Neural crest cell (in vitro differentiated cells): ENCODE measurements around the gene DDB1. TPM values are rescaled to one million over a fixed set of nuclear protein-coding genes. Genes with fewer than 3 reads are reported as not detected.
A peak's percentile ranks its signal among the peaks of the same experiment; 100 is the strongest.

Experiments
- DNase-seq: peaks from one replicate; pipeline ENCODE4 v3.0.0; 2021; ENCODE audit warnings: low read depth, mixed read lengths, low spot score
- H3K27ac Mint-ChIP-seq: one replicate; pipeline ENCODE4 v1.8.0; 2021; ENCODE audit warnings: mild to moderate bottlenecking, mixed read lengths; ENCODE audit not compliant: unreplicated experiment
- H3K27me3 Mint-ChIP-seq: 2 replicates; pipeline ENCODE4 v1.8.0; 2021; ENCODE audit warnings: low read depth, mild to moderate bottlenecking, mixed read lengths
- H3K36me3 Mint-ChIP-seq: 2 replicates; pipeline ENCODE4 v1.8.0; 2021; ENCODE audit warnings: low read depth, mild to moderate bottlenecking, mixed read lengths
- H3K4me1 Mint-ChIP-seq: 2 replicates; pipeline ENCODE4 v1.8.0; 2021; ENCODE audit warnings: mixed read lengths
- H3K4me3 Mint-ChIP-seq: one replicate; pipeline ENCODE4 v1.8.0; 2021; ENCODE audit warnings: mild to moderate bottlenecking, mixed read lengths
- H3K9me3 Mint-ChIP-seq: 2 replicates; pipeline ENCODE4 v1.8.0; 2021; ENCODE audit warnings: mixed read lengths
- total RNA-seq: library from RNA; stranded (reverse); gene quantifications from 2 replicates; pipeline ENCODE4 v1.2.1, GENCODE V29; 2021
- TF ChIP-seq, protein P1 (sequence below): fragments of 200-600 bp; sonication (generic); conservative IDR thresholded peaks from 2 replicates; pipeline ENCODE4 v1.5.0; 2021; ENCODE audit warnings: antibody characterized with exemption, mild to moderate bottlenecking

Gene DDB1
- total RNA-seq, 1 donor from 2014 or later: 315 TPM

DNA sequence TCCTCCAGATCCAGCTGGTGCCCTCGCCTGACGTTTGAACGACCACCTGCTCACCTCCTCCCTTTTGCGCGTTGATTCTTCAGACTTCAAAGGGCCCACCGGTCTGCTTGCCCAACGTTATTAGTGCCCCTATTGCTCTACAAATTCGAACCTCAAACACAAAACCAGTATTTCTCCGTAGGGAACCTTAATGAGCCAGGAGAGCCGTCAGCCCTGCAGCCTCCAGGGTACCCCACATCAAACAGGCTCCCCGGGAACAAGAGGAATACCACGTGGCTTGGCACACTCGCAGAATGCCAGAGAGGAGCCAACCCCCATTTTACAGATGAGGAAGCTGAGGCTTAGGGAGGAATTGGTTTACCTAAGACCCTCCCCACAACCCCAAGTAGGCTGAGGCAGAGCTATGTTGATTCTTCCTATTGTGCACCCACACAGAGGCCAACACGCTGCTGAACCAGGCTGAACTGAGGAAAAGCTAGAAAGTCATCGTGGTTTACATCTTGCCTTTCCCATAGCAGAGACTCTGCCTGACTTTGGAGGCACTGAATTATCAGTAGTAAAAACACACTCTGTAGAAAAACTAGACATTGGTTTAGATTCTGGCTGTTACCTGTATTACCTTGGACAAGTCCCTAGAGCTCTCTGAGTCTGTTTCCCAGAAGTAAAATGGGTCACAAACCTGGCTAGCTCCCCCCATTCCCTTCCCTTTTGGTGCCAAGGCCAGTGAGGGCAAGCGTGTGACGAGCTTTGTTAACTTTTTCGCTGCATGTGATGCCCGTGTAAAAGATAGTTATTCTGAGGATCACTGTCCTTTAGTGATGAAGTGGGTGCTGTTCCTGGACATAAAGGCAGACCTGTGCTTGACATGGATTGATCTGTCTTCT is 887 bp upstream of the DDB1 start:
- Mint-ChIP-seq H3K4me1 (peaks cover 45% of the 10 kb centered on the region), H3K36me3 (peaks cover 5% of the 10 kb centered on the region)
- TF ChIP-seq, protein P1, sequence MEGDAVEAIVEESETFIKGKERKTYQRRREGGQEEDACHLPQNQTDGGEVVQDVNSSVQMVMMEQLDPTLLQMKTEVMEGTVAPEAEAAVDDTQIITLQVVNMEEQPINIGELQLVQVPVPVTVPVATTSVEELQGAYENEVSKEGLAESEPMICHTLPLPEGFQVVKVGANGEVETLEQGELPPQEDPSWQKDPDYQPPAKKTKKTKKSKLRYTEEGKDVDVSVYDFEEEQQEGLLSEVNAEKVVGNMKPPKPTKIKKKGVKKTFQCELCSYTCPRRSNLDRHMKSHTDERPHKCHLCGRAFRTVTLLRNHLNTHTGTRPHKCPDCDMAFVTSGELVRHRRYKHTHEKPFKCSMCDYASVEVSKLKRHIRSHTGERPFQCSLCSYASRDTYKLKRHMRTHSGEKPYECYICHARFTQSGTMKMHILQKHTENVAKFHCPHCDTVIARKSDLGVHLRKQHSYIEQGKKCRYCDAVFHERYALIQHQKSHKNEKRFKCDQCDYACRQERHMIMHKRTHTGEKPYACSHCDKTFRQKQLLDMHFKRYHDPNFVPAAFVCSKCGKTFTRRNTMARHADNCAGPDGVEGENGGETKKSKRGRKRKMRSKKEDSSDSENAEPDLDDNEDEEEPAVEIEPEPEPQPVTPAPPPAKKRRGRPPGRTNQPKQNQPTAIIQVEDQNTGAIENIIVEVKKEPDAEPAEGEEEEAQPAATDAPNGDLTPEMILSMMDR: no peak

DNA sequence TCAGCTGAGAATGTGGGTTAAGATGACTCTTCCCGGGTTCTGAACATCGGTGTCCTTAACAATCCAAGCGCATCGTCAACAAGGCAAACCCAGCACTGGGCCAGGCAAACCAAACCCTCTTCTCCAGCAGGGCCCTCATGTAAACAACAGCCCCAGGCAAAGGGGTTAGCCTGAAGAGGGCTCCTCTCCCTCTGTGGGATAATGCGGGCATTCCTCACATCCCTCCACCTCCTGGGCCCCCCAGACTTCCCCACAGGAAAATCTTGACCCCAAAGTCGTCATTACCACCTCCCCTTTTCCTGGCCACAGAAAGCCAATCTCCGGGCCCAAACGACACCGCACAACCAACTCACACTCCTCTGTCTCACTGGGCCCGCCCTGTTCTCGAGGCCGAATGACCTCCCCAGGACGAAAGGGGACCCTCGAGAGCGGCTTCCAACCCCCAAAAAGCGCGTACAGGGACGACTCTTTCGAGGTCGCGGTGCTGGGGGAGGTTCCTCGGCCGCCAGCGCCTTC is 566 bp downstream of the DDB1 start:
- Mint-ChIP-seq H3K27me3 (no peaks in the 10 kb centered on the region), H3K4me3 (peak overlapping the region; percentile 95), H3K4me1 (peaks cover 45% of the 10 kb centered on the region), H3K36me3 (peaks cover 8% of the 10 kb centered on the region), H3K9me3 (no peaks in the 10 kb centered on the region), H3K27ac (peak overlapping the region; percentile 53)
- TF ChIP-seq, protein P1: no peak
- DNase-seq: no peak

More for the DNA sequence above, 887 bp upstream of the DDB1 start:
- H3K27me3 Mint-ChIP-seq: no peaks in the 10 kb centered on the region
- DNase-seq: no peak
- H3K27ac Mint-ChIP-seq: peak overlapping the region; percentile 97
- H3K4me3 Mint-ChIP-seq: peak overlapping the region; percentile 95
- H3K9me3 Mint-ChIP-seq: no peaks in the 10 kb centered on the region

DNA sequence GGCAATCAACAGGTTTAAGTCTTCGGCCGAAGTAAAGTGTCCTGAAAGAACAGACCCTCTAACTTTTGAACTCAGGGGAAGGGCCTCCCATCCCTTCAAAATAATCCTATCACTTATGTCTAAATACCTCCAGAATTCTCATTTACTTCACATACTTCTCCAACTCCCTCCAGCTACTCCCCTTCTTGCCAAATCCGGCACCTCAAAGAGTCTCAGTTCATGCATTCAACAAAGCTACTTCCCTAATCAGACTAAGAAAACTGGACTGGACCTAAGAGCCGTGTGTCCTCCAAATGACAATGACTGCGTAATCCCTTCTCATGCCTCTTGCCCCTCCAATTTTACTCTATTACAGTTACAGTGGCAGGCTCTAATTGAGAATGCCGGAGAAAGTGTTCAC is 1.3 kb downstream of the DDB1 start:
- H3K27me3 Mint-ChIP-seq: no peaks in the 10 kb centered on the region
- no peak for DNase-seq
- TF ChIP-seq, protein P1: no peak
- H3K27ac Mint-ChIP-seq: peak overlapping the region; percentile 53
- H3K36me3 Mint-ChIP-seq: peaks cover 8% of the 10 kb centered on the region
- peaks cover 38% of the 10 kb centered on the region for H3K4me1 Mint-ChIP-seq
- H3K4me3 Mint-ChIP-seq: peak overlapping the region; percentile 95
- no peaks in the 10 kb centered on the region for H3K9me3 Mint-ChIP-seq

DNA sequence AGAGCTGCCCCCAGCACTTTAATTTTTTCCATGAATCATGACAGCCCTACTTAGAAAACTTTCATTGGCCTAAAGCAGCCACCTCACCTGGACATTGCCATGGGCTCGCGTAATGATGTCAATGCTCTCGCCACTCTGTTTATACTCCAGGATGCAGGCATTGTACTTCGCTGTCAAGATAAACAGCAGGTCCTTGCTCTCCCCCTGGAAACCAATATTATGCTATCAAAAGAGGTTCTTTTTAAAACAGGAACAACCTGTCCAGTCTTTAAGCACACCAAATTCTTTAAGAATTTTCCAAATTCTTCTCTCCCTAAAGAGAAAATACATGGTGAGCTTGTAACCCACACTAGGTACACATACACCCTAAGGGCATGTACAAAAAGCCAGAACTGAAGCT is 3.0 kb downstream of the DDB1 start:
- Mint-ChIP-seq H3K4me3 (peak overlapping the region; percentile 36), H3K36me3 (peaks cover 8% of the 10 kb centered on the region), H3K27ac (peak overlapping the region; percentile 2), H3K4me1 (peaks cover 30% of the 10 kb centered on the region), H3K9me3 (no peaks in the 10 kb centered on the region), H3K27me3 (no peaks in the 10 kb centered on the region)
- no peak for DNase-seq
- TF ChIP-seq, protein P1: no peak

DNA sequence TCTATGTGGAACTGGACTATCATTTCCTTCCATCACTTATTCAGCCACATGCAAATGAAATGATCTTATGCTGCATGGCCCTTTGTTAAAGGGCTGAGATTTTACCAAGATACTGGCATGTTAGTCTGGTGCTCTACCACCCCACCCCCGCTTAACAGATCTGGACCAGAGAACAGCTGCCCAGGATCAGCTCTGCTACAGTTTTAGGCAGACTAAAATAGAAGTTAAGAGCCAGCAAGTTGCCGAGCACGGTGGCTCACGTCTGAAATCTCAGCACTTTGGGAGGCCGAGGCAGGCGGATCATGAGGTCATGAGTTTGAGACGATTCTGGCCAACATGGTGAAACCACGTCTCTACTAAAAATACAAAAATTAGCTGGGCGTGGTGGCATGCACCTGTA is 4.6 kb downstream of the DDB1 start:
- H3K27ac Mint-ChIP-seq: no peak overlapping the region

More for the DNA sequence above, 4.6 kb downstream of the DDB1 start:
- Mint-ChIP-seq H3K36me3 (peaks cover 12% of the 10 kb centered on the region), H3K4me3 (peak overlapping the region; percentile 52), H3K9me3 (no peaks in the 10 kb centered on the region), H3K27me3 (no peaks in the 10 kb centered on the region), H3K4me1 (peaks cover 21% of the 10 kb centered on the region)
- DNase-seq: no peak
- TF ChIP-seq, protein P1: no peak
